Measurements from ENCODE around the gene DNA2.

The DNA2 gene

DNA sequence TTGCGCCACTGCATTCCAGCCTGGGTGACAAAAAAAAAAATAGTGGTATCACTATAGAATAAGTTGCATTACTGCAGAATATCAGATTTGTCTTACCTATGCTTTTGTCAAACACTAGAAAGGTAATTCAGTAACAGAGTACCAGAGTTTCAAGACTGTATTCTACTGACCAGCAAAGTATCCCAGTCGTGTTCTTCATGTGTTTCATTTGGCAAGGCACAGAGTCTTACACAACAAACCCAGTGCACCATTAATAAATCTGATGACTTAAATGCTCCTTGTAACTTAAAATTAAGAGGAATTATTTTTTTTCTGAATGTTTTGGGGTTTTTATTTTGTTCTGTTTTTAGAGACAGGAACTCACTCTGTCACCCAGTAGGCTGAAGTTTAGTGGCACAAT is 104.7 kb downstream of the DNA2 start:
- TF ChIP-seq FOXP2 (optimal IDR thresholded peaks at IDR 0.05; ENCODE audit: borderline replicate concordance, extremely low read depth, extremely low read length, insufficient read depth) = no peak
- TF ChIP-seq SIN3A (IDR thresholded peaks at IDR 0.05; ENCODE audit: borderline replicate concordance, insufficient read depth, low read length) = no peak
- TF ChIP-seq TAF1 (IDR thresholded peaks at IDR 0.05; ENCODE audit: borderline replicate concordance, insufficient read depth, low read length) = no peak
- TF ChIP-seq, protein P1, sequence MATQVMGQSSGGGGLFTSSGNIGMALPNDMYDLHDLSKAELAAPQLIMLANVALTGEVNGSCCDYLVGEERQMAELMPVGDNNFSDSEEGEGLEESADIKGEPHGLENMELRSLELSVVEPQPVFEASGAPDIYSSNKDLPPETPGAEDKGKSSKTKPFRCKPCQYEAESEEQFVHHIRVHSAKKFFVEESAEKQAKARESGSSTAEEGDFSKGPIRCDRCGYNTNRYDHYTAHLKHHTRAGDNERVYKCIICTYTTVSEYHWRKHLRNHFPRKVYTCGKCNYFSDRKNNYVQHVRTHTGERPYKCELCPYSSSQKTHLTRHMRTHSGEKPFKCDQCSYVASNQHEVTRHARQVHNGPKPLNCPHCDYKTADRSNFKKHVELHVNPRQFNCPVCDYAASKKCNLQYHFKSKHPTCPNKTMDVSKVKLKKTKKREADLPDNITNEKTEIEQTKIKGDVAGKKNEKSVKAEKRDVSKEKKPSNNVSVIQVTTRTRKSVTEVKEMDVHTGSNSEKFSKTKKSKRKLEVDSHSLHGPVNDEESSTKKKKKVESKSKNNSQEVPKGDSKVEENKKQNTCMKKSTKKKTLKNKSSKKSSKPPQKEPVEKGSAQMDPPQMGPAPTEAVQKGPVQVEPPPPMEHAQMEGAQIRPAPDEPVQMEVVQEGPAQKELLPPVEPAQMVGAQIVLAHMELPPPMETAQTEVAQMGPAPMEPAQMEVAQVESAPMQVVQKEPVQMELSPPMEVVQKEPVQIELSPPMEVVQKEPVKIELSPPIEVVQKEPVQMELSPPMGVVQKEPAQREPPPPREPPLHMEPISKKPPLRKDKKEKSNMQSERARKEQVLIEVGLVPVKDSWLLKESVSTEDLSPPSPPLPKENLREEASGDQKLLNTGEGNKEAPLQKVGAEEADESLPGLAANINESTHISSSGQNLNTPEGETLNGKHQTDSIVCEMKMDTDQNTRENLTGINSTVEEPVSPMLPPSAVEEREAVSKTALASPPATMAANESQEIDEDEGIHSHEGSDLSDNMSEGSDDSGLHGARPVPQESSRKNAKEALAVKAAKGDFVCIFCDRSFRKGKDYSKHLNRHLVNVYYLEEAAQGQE (IDR thresholded peaks at IDR 0.05; ENCODE audit: insufficient read depth in 1 of 2, low read depth in 2 of 2, low read length in 2 of 2) = no peak
- no peak for TF ChIP-seq POLR2AphosphoS5 (IDR thresholded peaks at IDR 0.05; ENCODE audit: low read depth, low read length)

DNA sequence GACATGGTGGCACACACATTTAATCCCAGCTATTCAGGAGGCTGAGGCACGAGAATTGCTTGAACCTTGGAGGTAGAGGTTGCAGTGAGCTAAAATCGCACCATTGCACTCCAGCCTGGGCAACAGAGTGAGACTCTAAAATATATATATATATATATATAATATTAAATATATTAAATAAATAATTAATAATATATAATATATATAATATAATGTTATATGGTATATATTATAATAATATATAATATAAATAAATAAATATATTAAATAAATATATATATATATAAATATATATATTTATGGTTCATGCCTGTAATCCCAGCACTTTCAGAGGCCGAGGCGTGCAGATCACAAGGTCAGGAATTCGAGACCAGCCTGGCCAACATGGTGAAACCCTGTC is 105.2 kb downstream of the DNA2 start:
- TF ChIP-seq SIN3A (IDR thresholded peaks at IDR 0.05; ENCODE audit: borderline replicate concordance, insufficient read depth, low read length) (no peak), FOXP2 (optimal IDR thresholded peaks at IDR 0.05; ENCODE audit: borderline replicate concordance, extremely low read depth, extremely low read length, insufficient read depth) (no peak), POLR2AphosphoS5 (IDR thresholded peaks at IDR 0.05; ENCODE audit: low read depth, low read length) (no peak), TAF1 (IDR thresholded peaks at IDR 0.05; ENCODE audit: borderline replicate concordance, insufficient read depth, low read length) (no peak)
- TF ChIP-seq, protein P1 (IDR thresholded peaks at IDR 0.05; ENCODE audit: insufficient read depth in 1 of 2, low read depth in 2 of 2, low read length in 2 of 2) = no peak

DNA sequence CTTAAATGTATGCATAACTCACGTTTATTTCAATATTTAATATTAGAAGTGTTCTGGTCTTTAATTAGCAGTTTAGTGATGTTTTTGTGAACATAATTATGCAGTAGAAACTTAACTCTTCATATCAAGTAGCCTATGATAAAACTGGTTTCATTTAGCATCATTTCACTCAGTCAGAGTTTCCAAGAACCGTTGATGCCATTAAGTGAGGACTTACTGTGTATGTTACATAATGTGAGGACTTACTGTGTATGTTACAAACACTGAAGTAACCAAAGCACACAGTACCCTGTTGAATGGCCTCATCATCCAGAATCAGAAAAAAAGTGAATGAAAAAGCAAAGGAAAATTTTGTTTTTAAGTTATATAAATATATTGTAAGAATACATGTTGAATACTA is 106.2 kb downstream of the DNA2 start:
- TF ChIP-seq FOXP2 (optimal IDR thresholded peaks at IDR 0.05; ENCODE audit: borderline replicate concordance, extremely low read depth, extremely low read length, insufficient read depth) (no peak), TAF1 (IDR thresholded peaks at IDR 0.05; ENCODE audit: borderline replicate concordance, insufficient read depth, low read length) (no peak), SIN3A (IDR thresholded peaks at IDR 0.05; ENCODE audit: borderline replicate concordance, insufficient read depth, low read length) (no peak), POLR2AphosphoS5 (IDR thresholded peaks at IDR 0.05; ENCODE audit: low read depth, low read length) (no peak)
- TF ChIP-seq, protein P1 (IDR thresholded peaks at IDR 0.05; ENCODE audit: insufficient read depth in 1 of 2, low read depth in 2 of 2, low read length in 2 of 2) = no peak

DNA sequence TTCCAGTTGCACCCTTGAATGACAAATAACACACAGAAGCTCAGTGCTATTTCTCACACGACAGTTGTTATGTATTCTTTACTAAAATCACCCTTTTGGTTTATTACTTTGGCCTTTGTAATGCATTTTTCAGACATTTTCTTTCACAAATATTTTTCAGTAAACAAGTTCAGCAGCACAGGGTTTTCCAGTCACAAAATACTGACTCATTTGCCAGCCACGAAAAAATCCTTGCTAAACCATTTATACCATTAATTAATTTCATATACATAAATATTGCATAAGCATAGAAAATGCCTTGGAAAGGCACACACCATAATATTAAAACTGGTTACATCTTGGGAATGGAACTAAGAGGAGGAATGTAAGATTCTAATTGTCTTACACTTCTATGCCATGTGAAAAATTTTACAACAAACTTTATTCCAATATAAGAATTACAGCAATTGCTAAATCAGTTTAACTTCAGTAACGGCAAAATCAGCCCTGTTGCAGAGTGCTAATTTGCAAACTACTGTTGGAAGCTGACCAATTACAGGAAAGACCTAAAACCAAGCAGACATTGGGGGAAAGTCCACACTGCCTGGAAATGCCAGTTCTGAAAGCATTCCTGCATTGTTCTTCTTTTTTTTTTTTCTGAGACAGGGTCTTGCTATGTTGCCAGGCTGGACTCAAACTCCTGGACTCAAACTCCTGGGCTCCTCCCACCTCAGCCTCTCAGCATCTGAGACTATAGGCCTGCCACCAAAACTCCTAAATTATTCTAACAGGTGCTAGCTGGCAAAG is 107.5 kb downstream of the DNA2 start:
- TF ChIP-seq SIN3A (IDR thresholded peaks at IDR 0.05; ENCODE audit: borderline replicate concordance, insufficient read depth, low read length) (no peak), FOXP2 (optimal IDR thresholded peaks at IDR 0.05; ENCODE audit: borderline replicate concordance, extremely low read depth, extremely low read length, insufficient read depth) (no peak), TAF1 (IDR thresholded peaks at IDR 0.05; ENCODE audit: borderline replicate concordance, insufficient read depth, low read length) (no peak), POLR2AphosphoS5 (IDR thresholded peaks at IDR 0.05; ENCODE audit: low read depth, low read length) (no peak)
- TF ChIP-seq, protein P1 (IDR thresholded peaks at IDR 0.05; ENCODE audit: insufficient read depth in 1 of 2, low read depth in 2 of 2, low read length in 2 of 2) = no peak
